NT2/D1 (cell line): Measurements from ENCODE around the gene TRAK1.

Experiments
- DNase-seq: peaks from one replicate; pipeline ENCODE4 v3.0.0-alpha.2; 2011; ENCODE audit warnings: low read depth, low spot score
- H3K27me3 ChIP-seq: 2 replicates; pipeline ENCODE4 v1.6.0; 2011; ENCODE audit warnings: mild to moderate bottlenecking; ENCODE audit not compliant: insufficient read length, insufficient read depth
- H3K36me3 ChIP-seq: 2 replicates; pipeline ENCODE4 v1.6.1; 2011; ENCODE audit warnings: mild to moderate bottlenecking, low read length, mixed read lengths; ENCODE audit not compliant: insufficient read depth, insufficient read length
- H3K4me1 ChIP-seq: 2 replicates; pipeline ENCODE4 v1.5.1; 2011; ENCODE audit not compliant: insufficient read depth, insufficient read length
- H3K4me3 ChIP-seq: 2 replicates; pipeline ENCODE4 v1.5.1; 2011; ENCODE audit warnings: low read depth; ENCODE audit not compliant: insufficient read length
- H3K9ac ChIP-seq: 2 replicates; pipeline ENCODE4 v1.6.0; 2011; ENCODE audit warnings: low read depth; ENCODE audit not compliant: insufficient read length
- H3K9me3 ChIP-seq: 2 replicates; pipeline ENCODE4 v1.5.1; 2011; ENCODE audit warnings: mild to moderate bottlenecking, low read length; ENCODE audit not compliant: insufficient read depth
- SUZ12 ChIP-seq: IDR thresholded peaks from 2 replicates; pipeline ENCODE4 v1.6.1; 2011; ENCODE audit not compliant: insufficient read length, insufficient read depth; ENCODE audit errors: extremely low read depth
- YY1 ChIP-seq: IDR thresholded peaks from 2 replicates; pipeline ENCODE4 v1.6.1; 2011; ENCODE audit not compliant: insufficient read length, insufficient read depth
- ZNF274 ChIP-seq: IDR thresholded peaks from 2 replicates; pipeline ENCODE4 v1.6.1; 2011; ENCODE audit warnings: mild to moderate bottlenecking, low read depth, low read length

Gene TRAK1

DNA sequence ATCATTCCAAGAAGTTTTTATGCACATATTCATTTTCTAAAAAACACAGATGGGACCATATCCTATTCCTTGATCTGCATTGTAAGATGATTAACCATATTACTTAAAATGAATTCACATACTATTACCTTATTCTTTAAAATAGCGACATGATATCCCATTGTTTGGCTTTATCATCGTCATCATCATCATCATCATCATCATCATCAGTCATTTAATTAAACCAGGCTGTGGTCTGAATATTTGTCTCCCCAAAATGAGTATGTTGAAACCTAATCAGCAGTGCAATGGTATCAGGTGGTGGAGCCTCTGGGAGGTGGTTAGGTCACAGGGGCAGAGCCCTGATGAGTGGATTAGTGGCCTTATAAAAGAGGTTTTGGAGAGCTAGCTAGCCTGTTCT lies 4.4 kb downstream of the TRAK1 start:
- TF ChIP-seq ZNF274 = no peak
- no peak for TF ChIP-seq YY1
- no peak for DNase-seq
- Histone ChIP-seq H3K4me1 (no peaks in the 10 kb centered on the region), H3K4me3 (no peak overlapping the region), H3K9ac (no peak overlapping the region), H3K36me3 (peaks cover 18% of the 10 kb centered on the region), H3K27me3 (no peaks in the 10 kb centered on the region), H3K9me3 (peaks cover 12% of the 10 kb centered on the region)

DNA sequence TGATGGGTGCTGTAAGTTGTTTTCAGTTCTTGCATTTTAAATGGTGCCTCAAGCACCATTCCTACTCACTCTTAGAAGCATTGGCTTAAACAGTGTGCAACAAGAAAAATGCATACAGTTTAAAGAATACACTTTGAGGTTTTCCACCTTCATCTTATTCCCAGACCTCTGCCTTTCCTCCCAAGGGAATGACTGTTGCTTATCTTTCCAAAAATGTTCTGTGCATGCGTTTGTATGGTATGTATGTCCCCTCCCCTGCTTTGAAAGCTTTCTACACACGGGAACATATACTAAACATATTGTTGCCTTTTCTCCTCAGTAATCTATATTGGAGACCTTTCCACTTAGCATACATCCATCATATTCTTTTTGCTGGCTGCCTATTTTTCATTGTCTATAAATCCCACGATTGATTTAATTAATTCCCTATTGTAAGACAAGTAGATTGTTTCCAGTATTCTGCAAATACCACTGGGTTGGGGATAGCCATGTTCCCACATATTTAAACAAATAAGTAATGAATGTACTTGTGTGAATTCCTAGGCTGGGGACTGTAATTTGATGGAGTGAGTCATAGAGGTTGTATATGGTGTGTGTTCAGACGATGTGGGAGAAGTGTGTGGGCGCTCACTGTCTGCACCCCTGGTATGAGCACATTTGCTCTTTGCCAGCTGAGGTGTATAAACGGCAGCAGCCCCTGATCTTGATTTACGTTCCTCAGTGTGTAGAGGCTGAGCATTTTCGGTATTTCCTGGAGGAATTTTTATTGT lies 5.8 kb downstream of the TRAK1 start:
- Histone ChIP-seq H3K9ac (no peak overlapping the region), H3K9me3 (peaks cover 5% of the 10 kb centered on the region), H3K36me3 (peaks cover 10% of the 10 kb centered on the region), H3K4me1 (no peaks in the 10 kb centered on the region), H3K4me3 (no peak overlapping the region), H3K27me3 (no peaks in the 10 kb centered on the region)
- no peak for DNase-seq
- TF ChIP-seq YY1 (no peak), SUZ12 (no peak), ZNF274 (no peak)

GRCh38 chr3:42097566-42097946 lies 6.4 kb downstream of the TRAK1 start:
- Histone ChIP-seq H3K36me3 (peaks cover 9% of the 10 kb centered on the region), H3K4me3 (no peak overlapping the region), H3K27me3 (no peaks in the 10 kb centered on the region)

GRCh38 chr3:42098171-42098570 lies 7.0 kb downstream of the TRAK1 start:
- H3K4me1 ChIP-seq = no peaks in the 10 kb centered on the region
- no peaks in the 10 kb centered on the region for H3K27me3 ChIP-seq
- H3K4me3 ChIP-seq = no peak overlapping the region
- no peak for DNase-seq
- TF ChIP-seq SUZ12 = no peak
- peaks cover 9% of the 10 kb centered on the region for H3K36me3 ChIP-seq
- H3K9me3 ChIP-seq = no peaks in the 10 kb centered on the region
- H3K9ac ChIP-seq = no peak overlapping the region

More at GRCh38 chr3:42097566-42097946, 6.4 kb downstream of the TRAK1 start:
- H3K9ac ChIP-seq = no peak overlapping the region
- no peaks in the 10 kb centered on the region for H3K9me3 ChIP-seq
- no peak for DNase-seq
- TF ChIP-seq ZNF274 (no peak), YY1 (no peak), SUZ12 (no peak)
- no peaks in the 10 kb centered on the region for H3K4me1 ChIP-seq

- no peaks in the 10 kb centered on the region; the same call in 1 of the 2 replicates for H3K9me3 ChIP-seq
- H3K4me3 ChIP-seq = no peak overlapping the region
- peaks cover 18% of the 10 kb centered on the region for H3K36me3 ChIP-seq
- DNase-seq = no peak
- no peak for TF ChIP-seq ZNF274
- no peak for TF ChIP-seq YY1
- TF ChIP-seq SUZ12 = no peak
- H3K9ac ChIP-seq = no peak overlapping the region
- no peaks in the 10 kb centered on the region for H3K4me1 ChIP-seq
- H3K27me3 ChIP-seq = no peaks in the 10 kb centered on the region
Observed at GRCh38 chr3:42099020-42099765, 8.0 kb downstream of the TRAK1 start.

GRCh38 chr3:42101048-42101447 lies 9.9 kb downstream of the TRAK1 start:
- TF ChIP-seq YY1 (no peak), SUZ12 (no peak), ZNF274 (no peak)
- Histone ChIP-seq H3K4me3 (no peak overlapping the region), H3K36me3 (peaks cover 11% of the 10 kb centered on the region), H3K9me3 (no peaks in the 10 kb centered on the region; the same call in 1 of the 2 replicates), H3K27me3 (no peaks in the 10 kb centered on the region), H3K4me1 (no peaks in the 10 kb centered on the region), H3K9ac (no peak overlapping the region)
- no peak for DNase-seq

- TF ChIP-seq SUZ12 (no peak), ZNF274 (no peak), YY1 (no peak)
- no peak for DNase-seq
- H3K9ac ChIP-seq = no peak overlapping the region
- H3K9me3 ChIP-seq = no peaks in the 10 kb centered on the region; the same call in 1 of the 2 replicates
- H3K36me3 ChIP-seq = peaks cover 11% of the 10 kb centered on the region
- no peaks in the 10 kb centered on the region for H3K4me1 ChIP-seq
- no peaks in the 10 kb centered on the region for H3K27me3 ChIP-seq
- H3K4me3 ChIP-seq = no peak overlapping the region
Observed at GRCh38 chr3:42101481-42101880, 10.3 kb downstream of the TRAK1 start.
